ENCODE data around the gene AHR. TPM values are rescaled to one million over a fixed set of nuclear protein-coding genes. Genes with fewer than 3 reads are reported as not detected.

AHR gene
- total RNA-seq, 2 donors from 2014 or later: 5.6 to 6.0 TPM

DNA sequence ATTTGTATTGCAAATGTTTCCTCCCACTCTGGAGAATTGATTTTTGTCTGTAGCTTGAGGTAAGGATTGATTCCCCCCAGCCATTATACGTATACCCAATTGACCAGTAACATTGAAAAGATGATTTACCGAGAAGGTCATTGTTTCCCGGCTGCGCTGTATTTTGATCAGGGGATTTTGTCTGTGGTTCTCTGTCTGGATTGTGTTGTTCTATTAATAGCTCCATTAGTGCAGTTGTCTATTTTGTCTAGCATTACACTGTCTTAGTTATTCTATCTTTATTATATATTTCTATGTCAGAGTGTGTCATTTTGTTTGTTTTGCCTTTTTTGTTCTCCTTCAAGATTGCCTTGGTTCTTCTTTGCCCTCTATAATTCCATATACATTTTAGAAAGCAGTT is 37.7 kb downstream of the AHR start:
- Mint-ChIP-seq H3K4me1 (no peaks in the 10 kb centered on the region), H3K4me3 (no peak overlapping the region), H3K27me3 (ENCODE audit: insufficient read depth) (no peaks in the 10 kb centered on the region), H3K9me3 (peaks cover 3% of the 10 kb centered on the region), H3K27ac (no peak overlapping the region), H3K36me3 (ENCODE audit: low read depth) (peaks cover 3% of the 10 kb centered on the region)
- TF ChIP-seq, protein P1, sequence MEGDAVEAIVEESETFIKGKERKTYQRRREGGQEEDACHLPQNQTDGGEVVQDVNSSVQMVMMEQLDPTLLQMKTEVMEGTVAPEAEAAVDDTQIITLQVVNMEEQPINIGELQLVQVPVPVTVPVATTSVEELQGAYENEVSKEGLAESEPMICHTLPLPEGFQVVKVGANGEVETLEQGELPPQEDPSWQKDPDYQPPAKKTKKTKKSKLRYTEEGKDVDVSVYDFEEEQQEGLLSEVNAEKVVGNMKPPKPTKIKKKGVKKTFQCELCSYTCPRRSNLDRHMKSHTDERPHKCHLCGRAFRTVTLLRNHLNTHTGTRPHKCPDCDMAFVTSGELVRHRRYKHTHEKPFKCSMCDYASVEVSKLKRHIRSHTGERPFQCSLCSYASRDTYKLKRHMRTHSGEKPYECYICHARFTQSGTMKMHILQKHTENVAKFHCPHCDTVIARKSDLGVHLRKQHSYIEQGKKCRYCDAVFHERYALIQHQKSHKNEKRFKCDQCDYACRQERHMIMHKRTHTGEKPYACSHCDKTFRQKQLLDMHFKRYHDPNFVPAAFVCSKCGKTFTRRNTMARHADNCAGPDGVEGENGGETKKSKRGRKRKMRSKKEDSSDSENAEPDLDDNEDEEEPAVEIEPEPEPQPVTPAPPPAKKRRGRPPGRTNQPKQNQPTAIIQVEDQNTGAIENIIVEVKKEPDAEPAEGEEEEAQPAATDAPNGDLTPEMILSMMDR (conservative IDR thresholded peaks at IDR 0.05): no peak
- H3K36me3 ChIP-seq (ENCODE audit: control insufficient read depth, insufficient read depth, low read length): no peaks in the 10 kb centered on the region
- no peaks in the 10 kb centered on the region for H3K27me3 ChIP-seq (ENCODE audit: control insufficient read depth, insufficient read depth, low read length, poor library complexity, severe bottlenecking)
- WGBS, 2 experiments (ENCODE audit: insufficient coverage in 1 of 2, insufficient read length in 1 of 2): 100% methylated on average over 4 of the region's 4 CpGs
- no peak overlapping the region for H3K9ac ChIP-seq (ENCODE audit: extremely low read depth, low read length, poor library complexity, severe bottlenecking)
- DNase-seq: no peak
- H3K27ac ChIP-seq (ENCODE audit: low read depth, low read length): no peak overlapping the region
- no peak overlapping the region for H3K4me3 ChIP-seq (ENCODE audit: low read length)
- H3K9me3 ChIP-seq (ENCODE audit: control insufficient read depth, low read length): no peaks in the 10 kb centered on the region
- H3K4me1 ChIP-seq (ENCODE audit: control insufficient read depth, insufficient read depth, low read length): no peaks in the 10 kb centered on the region

DNA sequence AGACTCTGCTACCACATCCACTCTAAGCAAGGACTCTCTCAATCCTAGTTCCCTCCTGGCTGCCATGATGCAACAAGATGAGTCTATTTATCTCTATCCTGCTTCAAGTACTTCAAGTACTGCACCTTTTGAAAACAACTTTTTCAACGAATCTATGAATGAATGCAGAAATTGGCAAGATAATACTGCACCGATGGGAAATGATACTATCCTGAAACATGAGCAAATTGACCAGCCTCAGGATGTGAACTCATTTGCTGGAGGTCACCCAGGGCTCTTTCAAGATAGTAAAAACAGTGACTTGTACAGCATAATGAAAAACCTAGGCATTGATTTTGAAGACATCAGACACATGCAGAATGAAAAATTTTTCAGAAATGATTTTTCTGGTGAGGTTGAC is 40.7 kb downstream of the AHR start:
- no peaks in the 10 kb centered on the region for H3K9me3 ChIP-seq (ENCODE audit: control insufficient read depth, low read length)
- H3K9ac ChIP-seq (ENCODE audit: extremely low read depth, low read length, poor library complexity, severe bottlenecking): no peak overlapping the region
- H3K4me3 Mint-ChIP-seq: no peak overlapping the region
- H3K27ac ChIP-seq (ENCODE audit: low read depth, low read length): no peak overlapping the region
- H3K36me3 Mint-ChIP-seq (ENCODE audit: low read depth): peaks cover 3% of the 10 kb centered on the region
- TF ChIP-seq, protein P1 (conservative IDR thresholded peaks at IDR 0.05): no peak
- no peak for DNase-seq
- H3K27ac Mint-ChIP-seq: no peak overlapping the region
- peaks cover 3% of the 10 kb centered on the region for H3K9me3 Mint-ChIP-seq
- no peaks in the 10 kb centered on the region for H3K36me3 ChIP-seq (ENCODE audit: control insufficient read depth, insufficient read depth, low read length)
- no peaks in the 10 kb centered on the region for H3K27me3 ChIP-seq (ENCODE audit: control insufficient read depth, insufficient read depth, low read length, poor library complexity, severe bottlenecking)
- 95 to 100% methylated on average over 2 of the region's 2 CpGs for WGBS, 2 experiments (ENCODE audit: insufficient coverage in 1 of 2, insufficient read length in 1 of 2)
- H3K4me3 ChIP-seq (ENCODE audit: low read length): no peak overlapping the region
- no peaks in the 10 kb centered on the region for H3K4me1 Mint-ChIP-seq
- no peaks in the 10 kb centered on the region for H3K4me1 ChIP-seq (ENCODE audit: control insufficient read depth, insufficient read depth, low read length)
- H3K27me3 Mint-ChIP-seq (ENCODE audit: insufficient read depth): no peaks in the 10 kb centered on the region

DNA sequence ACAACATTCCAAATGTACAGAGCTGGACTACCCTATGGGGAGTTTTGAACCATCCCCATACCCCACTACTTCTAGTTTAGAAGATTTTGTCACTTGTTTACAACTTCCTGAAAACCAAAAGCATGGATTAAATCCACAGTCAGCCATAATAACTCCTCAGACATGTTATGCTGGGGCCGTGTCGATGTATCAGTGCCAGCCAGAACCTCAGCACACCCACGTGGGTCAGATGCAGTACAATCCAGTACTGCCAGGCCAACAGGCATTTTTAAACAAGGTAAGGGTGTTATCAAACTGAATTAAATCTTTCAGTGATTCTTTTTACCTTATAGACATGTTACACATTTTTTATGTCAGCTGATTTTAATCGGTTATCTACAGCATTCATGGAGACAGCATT is 41.5 kb downstream of the AHR start:
- no peaks in the 10 kb centered on the region for H3K27me3 ChIP-seq (ENCODE audit: control insufficient read depth, insufficient read depth, low read length, poor library complexity, severe bottlenecking)
- H3K27me3 Mint-ChIP-seq (ENCODE audit: insufficient read depth): no peaks in the 10 kb centered on the region
- H3K4me1 Mint-ChIP-seq: no peaks in the 10 kb centered on the region
- TF ChIP-seq, protein P1 (conservative IDR thresholded peaks at IDR 0.05): no peak
- no peak overlapping the region for H3K27ac Mint-ChIP-seq
- WGBS, 2 experiments (ENCODE audit: insufficient coverage in 1 of 2, insufficient read length in 1 of 2): 87 to 89% methylated on average over 3 to 4 of the region's 4 CpGs
- no peaks in the 10 kb centered on the region for H3K9me3 ChIP-seq (ENCODE audit: control insufficient read depth, low read length)
- peaks cover 3% of the 10 kb centered on the region for H3K9me3 Mint-ChIP-seq
- no peak overlapping the region for H3K9ac ChIP-seq (ENCODE audit: extremely low read depth, low read length, poor library complexity, severe bottlenecking)
- H3K36me3 ChIP-seq (ENCODE audit: control insufficient read depth, insufficient read depth, low read length): no peaks in the 10 kb centered on the region
- H3K4me1 ChIP-seq (ENCODE audit: control insufficient read depth, insufficient read depth, low read length): no peaks in the 10 kb centered on the region
- H3K4me3 Mint-ChIP-seq: no peak overlapping the region
- H3K4me3 ChIP-seq (ENCODE audit: low read length): no peak overlapping the region
- H3K36me3 Mint-ChIP-seq (ENCODE audit: low read depth): peaks cover 3% of the 10 kb centered on the region
- no peak overlapping the region for H3K27ac ChIP-seq (ENCODE audit: low read depth, low read length)
- no peak for DNase-seq
